Measurements from ENCODE around the gene DNTT. TPM values are rescaled to one million over a fixed set of nuclear protein-coding genes. Genes with fewer than 3 reads are reported as not detected.

The DNTT gene
- total and polyA plus RNA-seq, 2 of the 13 experiments (the other 11 are each of a cell fraction or from before 2014, with no cell fraction given), result not detected

GRCh38 chr10:96311180-96311715, 7.0 kb downstream of the DNTT start:
- Histone ChIP-seq H2AFZ (ENCODE audit: low read length) (no peak overlapping the region), H4K20me1 (ENCODE audit: insufficient read depth, low read length) (no peaks in the 10 kb centered on the region), H3K9me3 (ENCODE audit: low read length) (no peaks in the 10 kb centered on the region), H3K27me3 (ENCODE audit: control insufficient read depth in 1 of 2, insufficient read depth in 2 of 2, low read length in 2 of 2) (no peaks in the 10 kb centered on the region; a peak in 1 of 5 replicates), H3K4me1 (ENCODE audit: insufficient read depth, low read length) (no peaks in the 10 kb centered on the region), H3K9ac (ENCODE audit: insufficient read depth, low read depth, low read length) (no peak overlapping the region), H3K36me3 (replicated peaks in 1 of 2; ENCODE audit: control insufficient read depth in 1 of 2, insufficient read depth in 2 of 2, low read length in 2 of 2) (no peaks in the 10 kb centered on the region), H3K79me2 (ENCODE audit: insufficient read depth, low read length) (no peaks in the 10 kb centered on the region), H3K27ac (ENCODE audit: extremely low read length, insufficient read depth, low read length) (no peak overlapping the region), H3K4me2 (ENCODE audit: low read depth, low read length) (no peak overlapping the region), H3K4me3 (replicated peaks in 1 of 3; ENCODE audit: insufficient read depth in 1 of 3, low read depth in 2 of 3, low read length in 3 of 3) (no peak overlapping the region)
- WGBS (ENCODE audit: low lambda C conversion rate), result 4% methylated on average over 3 of the region's 3 CpGs
- FAIRE-seq, result no peak
- CTCF ChIA-PET (ENCODE audit: low intra/inter-chr PET ratio, low total read pairs), result no interaction called here
- no peak for DNase-seq (ENCODE audit: low spot score)
- no peak for TF ChIP-seq ZFP62 (CRISPR knock-in tag; IDR thresholded peaks at IDR 0.05)
- no peak for TF ChIP-seq ZNF672 (CRISPR knock-in tag; IDR thresholded peaks at IDR 0.05)
- TF ChIP-seq ZNF652 (CRISPR knock-in tag; IDR thresholded peaks at IDR 0.05; ENCODE audit: borderline replicate concordance, low read depth), result no peak
- no peak for TF ChIP-seq ZMYM4 (CRISPR knock-in tag; IDR thresholded peaks at IDR 0.05)
- TF ChIP-seq GMEB2 (CRISPR knock-in tag; IDR thresholded peaks at IDR 0.05; ENCODE audit: low read depth), result no peak
- no peak for TF ChIP-seq MED8 (CRISPR knock-in tag; IDR thresholded peaks at IDR 0.05; ENCODE audit: insufficient replicate concordance)
- no peak for ATAC-seq
- in situ Hi-C loops (cut with HindIII; ENCODE audit: extremely low pct_ligation_motif_present, low pct_unique_long_range_greater_than_20kb), result no loop called here
- intact Hi-C loops (cut with micrococcal nuclease; ENCODE audit: unreplicated experiment), result no loop called here
- POLR2A ChIA-PET, result no interaction called here
- no TSS peak for BruUV-seq (replicated peaks)

- Histone ChIP-seq H3K27me3 (ENCODE audit: control insufficient read depth in 1 of 2, insufficient read depth in 2 of 2, low read length in 2 of 2) (0 out of 5 replicates have a peak, but pooled peaks cover 0 to 4% of the 10 kb centered on the region in 2 experiments), H3K4me3 (replicated peaks in 1 of 3; ENCODE audit: insufficient read depth in 1 of 3, low read depth in 2 of 3, low read length in 3 of 3) (no peak overlapping the region), H4K20me1 (ENCODE audit: insufficient read depth, low read length) (no peaks in the 10 kb centered on the region), H3K36me3 (replicated peaks in 1 of 2; ENCODE audit: control insufficient read depth in 1 of 2, insufficient read depth in 2 of 2, low read length in 2 of 2) (no peaks in the 10 kb centered on the region), H3K9ac (ENCODE audit: insufficient read depth, low read depth, low read length) (no peak overlapping the region), H2AFZ (ENCODE audit: low read length) (no peak overlapping the region), H3K4me1 (ENCODE audit: insufficient read depth, low read length) (no peaks in the 10 kb centered on the region), H3K79me2 (ENCODE audit: insufficient read depth, low read length) (no peaks in the 10 kb centered on the region), H3K9me3 (ENCODE audit: low read length) (no peaks in the 10 kb centered on the region), H3K27ac (ENCODE audit: extremely low read length, insufficient read depth, low read length) (no peak overlapping the region), H3K4me2 (ENCODE audit: low read depth, low read length) (no peak overlapping the region)
- WGBS (ENCODE audit: low lambda C conversion rate), result 16% methylated on average over 2 of the region's 2 CpGs
- ATAC-seq (no peak), FAIRE-seq (no peak), DNase-seq (ENCODE audit: low spot score) (no peak)
- BruUV-seq (replicated peaks), result no TSS peak
- in situ Hi-C loops (cut with HindIII; ENCODE audit: extremely low pct_ligation_motif_present, low pct_unique_long_range_greater_than_20kb), result no loop called here
- CTCF ChIA-PET (ENCODE audit: low intra/inter-chr PET ratio, low total read pairs), result no interaction called here
- POLR2A ChIA-PET, result no interaction called here
- intact Hi-C loops (cut with micrococcal nuclease; ENCODE audit: unreplicated experiment), result no loop called here
- TF ChIP-seq ZBTB34 (CRISPR knock-in tag; IDR thresholded peaks at IDR 0.05) (no peak), ZNF432 (CRISPR knock-in tag; IDR thresholded peaks at IDR 0.05; ENCODE audit: borderline replicate concordance) (no peak), BRD4 (CRISPR knock-in tag; IDR thresholded peaks at IDR 0.05) (no peak), ZNF629 (CRISPR knock-in tag; conservative IDR thresholded peaks at IDR 0.05) (no peak), TOPORS (CRISPR knock-in tag; IDR thresholded peaks at IDR 0.05) (no peak), ZHX1 (CRISPR knock-in tag; IDR thresholded peaks at IDR 0.05; ENCODE audit: low read depth) (no peak), ADNP (CRISPR knock-in tag; IDR thresholded peaks at IDR 0.05) (no peak), ZNF274 (CRISPR knock-in tag; IDR thresholded peaks at IDR 0.05) (no peak), ZNF790 (CRISPR knock-in tag; IDR thresholded peaks at IDR 0.05; ENCODE audit: borderline replicate concordance) (no peak)
These were observed 9.1 kb downstream of the DNTT start for GRCh38 chr10:96313344-96313743.
